HG03135 (cell line): Measurements from ENCODE around the gene KRTAP17-1.

Experiments
- ATAC-seq: cut with Tn5 transposase; IDR thresholded peaks from one replicate; pipeline ENCODE4 v1.9.1; 2021; ENCODE audit warnings: mild to moderate bottlenecking, moderate library complexity; ENCODE audit not compliant: unreplicated experiment

KRTAP17-1 gene

DNA sequence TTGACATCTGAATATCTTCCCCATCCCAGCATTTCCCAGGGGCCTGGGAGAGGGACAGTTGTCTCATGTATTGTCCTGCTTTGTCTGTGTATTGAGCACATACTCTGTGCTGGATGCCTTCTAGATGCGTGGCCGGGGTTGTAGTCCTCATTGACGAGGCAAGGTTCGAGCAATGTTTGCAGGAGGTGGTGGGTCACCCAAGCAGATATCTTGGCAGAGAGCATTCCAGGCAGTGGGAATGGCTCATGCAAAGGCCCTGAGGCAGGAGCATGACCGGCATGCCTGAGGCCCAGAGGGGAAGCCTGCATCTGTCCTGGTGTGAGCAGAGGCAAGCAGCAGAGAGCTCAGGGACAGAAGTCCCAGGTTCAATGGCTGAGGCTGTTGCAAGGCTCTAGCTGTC, 17.6 kb upstream of the KRTAP17-1 start:
- no peak for ATAC-seq

DNA sequence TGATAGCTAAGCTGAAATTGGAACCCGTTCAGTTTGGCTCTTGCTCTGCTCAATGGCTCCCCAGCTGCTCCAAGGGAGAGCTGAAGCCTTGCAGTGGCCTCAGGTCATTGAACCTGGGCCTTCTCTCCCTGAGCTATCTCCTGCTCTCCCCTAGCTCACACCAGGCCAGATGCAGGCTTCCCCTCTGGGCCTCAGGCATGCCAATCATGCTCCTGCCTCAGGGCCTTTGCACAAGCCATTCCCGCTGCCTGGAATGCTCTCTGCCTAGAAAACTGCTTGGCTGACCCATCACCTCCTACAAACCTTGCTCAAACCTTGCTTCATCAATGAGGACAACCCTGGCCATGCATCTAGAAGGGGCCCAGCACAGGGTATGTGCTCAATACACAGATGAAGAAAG, 16.7 kb upstream of the KRTAP17-1 start:
- no peak for ATAC-seq

DNA sequence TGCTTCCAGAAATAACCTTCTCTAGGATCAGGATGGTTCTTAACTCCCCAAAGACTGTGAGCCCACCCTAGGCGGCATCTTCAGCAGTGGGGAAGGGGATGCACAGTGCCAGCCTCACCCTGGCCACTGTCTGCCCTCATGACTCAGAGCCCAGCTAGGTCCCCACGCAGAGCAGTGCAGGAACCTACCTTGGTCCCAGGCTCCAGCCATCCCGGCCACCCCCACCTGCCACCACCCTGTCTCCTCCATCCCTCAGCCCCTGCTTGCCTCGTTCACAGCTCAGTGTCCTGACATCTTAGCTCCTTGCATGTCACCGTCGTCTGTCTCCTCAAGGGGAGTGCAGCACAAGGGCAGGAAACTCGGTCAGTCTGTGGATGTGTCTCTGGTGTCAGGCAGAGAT, 16.1 kb upstream of the KRTAP17-1 start:
- ATAC-seq: no peak

DNA sequence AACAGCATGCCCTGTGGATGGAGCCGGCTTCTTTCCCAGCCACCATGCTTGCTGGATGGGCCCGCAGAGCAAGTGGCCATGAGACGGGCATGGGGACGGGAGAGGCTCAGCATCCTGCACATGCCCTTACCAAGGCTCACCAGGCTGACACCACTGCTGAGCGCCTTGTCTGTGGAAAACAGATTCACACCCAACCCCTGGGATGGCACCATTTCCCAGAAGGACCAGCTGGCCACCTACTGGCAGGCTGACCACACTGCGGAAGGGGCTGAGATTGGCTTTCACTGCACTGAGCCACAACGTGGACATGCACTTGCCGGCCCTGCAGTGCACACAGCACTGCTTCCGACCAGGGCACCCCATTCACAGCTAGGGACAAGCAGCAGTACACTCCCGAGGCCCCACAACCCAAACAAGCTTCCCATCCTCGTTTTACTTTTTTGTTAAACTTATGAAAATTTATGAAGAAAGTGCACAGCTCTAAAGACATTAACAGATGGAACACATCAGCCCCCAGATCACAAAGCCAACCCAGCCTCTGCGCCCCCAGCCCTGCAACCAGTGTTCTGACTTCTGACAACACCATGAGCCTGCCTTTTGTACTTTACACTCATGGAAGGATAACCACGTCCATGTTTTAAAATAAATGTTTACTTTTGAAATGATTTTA, 13.9 kb upstream of the KRTAP17-1 start:
- no peak for ATAC-seq

DNA sequence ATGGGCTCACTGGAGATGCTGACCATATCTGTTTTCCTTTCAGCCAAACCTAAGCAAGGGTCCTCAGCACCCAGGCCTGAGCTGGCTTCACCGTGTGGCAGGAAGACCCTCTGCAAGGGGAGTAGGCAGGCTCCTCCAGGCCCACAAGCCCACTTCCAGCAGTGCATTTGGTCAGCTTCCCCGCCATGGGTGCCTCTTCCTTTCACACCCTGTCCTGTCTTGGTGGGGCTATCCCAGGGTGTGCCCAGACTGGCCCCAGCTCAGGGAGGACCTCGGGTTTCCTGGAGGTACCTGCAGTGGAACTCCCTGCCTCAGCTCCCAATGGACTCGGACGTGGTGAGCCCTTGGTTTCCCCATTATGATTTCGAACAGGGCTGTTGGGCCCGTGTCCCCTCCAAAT, 12.7 kb upstream of the KRTAP17-1 start:
- no peak for ATAC-seq

DNA sequence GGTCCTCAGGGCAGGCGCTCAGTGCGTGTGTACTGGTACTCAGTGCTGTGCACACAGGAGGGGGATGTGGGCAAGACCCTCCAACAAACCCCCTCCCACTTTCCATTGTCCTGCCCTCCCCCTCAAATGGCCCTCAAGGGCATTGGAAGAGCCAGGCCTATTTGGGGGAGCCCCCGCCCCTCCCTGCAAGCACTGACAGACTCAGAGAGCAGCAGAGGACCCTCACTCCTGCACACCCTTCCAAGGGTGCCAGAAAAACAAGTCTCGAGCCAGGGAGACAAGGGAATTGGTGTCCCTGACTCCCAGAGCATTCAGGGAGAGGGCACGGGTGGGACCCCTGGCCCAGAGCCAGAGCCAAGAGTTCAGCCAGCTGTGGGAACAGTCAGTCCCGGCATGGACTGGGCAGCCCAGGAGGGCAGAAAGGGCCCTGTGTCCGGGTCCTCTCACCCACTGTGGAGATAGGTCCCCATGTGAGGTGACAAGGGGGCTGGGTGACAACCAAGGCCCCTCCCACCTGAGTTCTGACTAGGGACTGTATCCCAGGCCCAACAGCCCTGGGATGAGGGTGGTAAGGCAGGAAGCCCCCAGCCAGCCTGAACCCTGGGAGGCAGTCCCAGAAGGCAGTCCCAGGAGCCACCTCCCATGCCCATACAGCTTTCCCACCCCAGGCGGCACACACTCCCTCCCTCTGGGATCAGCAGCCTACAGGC, 12.1 kb upstream of the KRTAP17-1 start:
- no peak for ATAC-seq

DNA sequence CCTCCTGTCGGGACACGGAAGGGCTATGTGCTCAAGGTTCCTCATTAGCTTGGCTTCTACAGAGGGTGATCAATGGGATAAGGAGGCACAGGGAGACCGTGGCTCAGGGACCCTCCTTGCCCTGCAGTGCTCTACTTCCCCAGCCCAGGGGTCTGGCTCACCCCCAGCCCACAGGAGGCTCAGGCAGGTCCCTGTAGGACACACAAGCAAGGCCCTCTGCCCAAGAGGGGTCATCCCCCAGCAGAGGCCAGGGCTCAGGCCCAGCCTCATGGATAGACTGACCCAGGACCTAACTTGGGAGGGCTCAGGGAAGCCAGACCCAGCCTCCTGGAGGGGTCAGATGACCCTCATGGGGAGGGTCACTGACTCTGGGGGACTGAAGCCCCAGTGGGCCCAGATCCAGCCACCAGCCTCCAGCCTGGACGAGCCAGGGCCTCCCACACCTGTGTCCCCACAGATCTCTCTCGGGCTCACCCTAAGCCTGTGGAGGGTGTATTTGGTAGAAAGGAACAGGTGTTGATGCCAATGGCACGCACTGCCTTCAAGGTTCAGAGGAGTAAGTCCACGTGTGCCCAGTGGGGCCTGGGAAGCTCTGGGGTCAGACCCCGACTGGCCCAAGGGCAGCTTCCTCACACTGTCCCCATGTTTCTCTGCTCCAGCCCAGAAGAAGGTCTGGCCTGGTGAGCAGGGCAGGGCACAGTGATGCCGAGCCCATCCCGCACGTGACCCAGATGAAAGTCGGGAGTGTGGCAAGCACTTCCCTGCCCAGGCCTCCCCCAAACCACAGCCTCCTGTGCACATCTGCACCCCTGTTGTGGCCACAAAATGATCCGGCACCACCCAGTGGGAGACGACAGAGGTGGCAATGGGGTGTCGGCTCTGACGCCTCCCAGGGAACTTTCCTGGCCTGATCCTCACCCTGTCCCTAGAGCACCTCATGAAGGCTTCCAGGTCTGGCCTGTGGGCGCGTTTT, 10.9 kb upstream of the KRTAP17-1 start:
- no peak for ATAC-seq

DNA sequence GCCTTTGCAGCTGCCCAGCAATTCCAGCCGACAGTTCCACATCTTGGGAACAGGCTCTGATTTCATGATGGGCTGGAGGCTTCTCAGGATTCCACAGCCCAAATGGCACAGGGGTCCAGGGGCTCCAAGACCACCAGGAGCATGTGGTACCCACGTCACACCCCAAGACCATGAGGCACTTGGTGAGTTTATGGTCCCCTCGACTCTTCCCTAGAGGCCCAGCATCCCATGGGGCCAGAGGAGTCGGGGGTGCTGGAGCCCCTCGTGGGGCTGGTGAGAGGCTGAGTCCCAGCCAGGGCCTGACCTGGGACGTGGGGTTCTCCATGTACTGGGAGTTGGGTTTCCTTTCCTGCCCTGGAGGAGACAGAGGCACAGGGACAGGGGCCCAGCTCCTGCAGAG, 10.1 kb upstream of the KRTAP17-1 start:
- no peak for ATAC-seq

DNA sequence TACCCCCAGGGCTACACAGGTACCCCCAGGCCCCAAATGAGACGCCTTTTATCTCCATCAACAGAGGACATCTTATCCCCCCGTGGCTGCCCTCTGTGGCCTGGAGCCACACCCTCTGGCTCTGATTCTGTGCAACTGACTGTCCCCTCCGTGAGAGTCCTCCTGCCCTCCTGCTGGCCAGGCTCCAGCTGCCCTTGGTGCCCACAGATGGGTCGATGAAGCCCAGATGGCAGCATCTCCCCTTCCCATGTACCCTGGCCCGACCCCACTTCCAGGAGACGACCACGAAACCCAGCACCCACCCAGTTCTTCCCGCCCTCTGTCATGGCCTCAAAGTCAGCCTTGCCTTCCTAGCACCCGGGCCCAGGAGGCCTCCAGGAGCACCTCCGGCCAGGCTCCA, 9.6 kb upstream of the KRTAP17-1 start:
- no peak for ATAC-seq

DNA sequence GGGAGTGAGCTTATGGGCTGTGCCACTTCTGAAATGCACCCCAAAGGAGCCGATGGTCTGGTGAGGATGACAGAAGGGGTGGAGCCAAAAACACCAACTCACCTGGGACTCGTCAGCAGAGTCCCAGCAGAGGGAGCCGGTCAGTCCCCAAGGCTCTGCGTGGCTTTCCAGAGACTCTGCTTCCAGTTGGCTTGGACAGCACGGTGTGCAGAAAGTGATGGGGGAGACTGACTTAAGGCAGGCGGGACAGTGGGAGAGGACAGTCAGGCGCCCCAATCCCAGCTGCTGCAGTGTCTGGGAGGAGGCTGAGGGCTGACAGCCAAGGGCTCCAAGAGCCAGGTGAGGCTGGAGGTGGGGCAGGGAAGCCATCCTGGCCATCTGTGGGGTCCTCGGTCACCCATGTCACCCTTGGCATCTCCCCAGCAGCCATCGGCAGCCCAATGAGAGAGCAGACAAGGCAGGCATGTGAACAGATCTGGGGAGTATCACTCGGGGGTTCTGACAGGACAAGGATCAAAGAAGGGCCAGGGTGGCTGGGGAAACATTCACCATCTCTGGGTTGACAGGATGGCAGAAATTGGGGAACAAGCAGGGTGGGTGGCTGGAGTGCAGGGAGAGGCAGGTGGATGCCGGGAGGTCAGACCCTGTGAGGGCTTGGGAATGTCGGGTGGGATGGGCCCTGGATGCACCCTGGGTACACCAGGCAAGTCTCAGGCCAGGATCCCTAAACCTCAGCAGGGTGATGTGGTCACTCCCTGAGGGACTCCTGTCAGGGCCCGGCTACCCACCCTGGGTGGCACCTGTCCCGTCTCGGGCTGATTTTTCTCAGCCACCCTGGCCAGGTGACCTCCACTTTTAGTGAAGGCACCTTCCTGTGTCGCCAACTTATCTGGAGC, 8.9 kb upstream of the KRTAP17-1 start:
- ATAC-seq: no peak

DNA sequence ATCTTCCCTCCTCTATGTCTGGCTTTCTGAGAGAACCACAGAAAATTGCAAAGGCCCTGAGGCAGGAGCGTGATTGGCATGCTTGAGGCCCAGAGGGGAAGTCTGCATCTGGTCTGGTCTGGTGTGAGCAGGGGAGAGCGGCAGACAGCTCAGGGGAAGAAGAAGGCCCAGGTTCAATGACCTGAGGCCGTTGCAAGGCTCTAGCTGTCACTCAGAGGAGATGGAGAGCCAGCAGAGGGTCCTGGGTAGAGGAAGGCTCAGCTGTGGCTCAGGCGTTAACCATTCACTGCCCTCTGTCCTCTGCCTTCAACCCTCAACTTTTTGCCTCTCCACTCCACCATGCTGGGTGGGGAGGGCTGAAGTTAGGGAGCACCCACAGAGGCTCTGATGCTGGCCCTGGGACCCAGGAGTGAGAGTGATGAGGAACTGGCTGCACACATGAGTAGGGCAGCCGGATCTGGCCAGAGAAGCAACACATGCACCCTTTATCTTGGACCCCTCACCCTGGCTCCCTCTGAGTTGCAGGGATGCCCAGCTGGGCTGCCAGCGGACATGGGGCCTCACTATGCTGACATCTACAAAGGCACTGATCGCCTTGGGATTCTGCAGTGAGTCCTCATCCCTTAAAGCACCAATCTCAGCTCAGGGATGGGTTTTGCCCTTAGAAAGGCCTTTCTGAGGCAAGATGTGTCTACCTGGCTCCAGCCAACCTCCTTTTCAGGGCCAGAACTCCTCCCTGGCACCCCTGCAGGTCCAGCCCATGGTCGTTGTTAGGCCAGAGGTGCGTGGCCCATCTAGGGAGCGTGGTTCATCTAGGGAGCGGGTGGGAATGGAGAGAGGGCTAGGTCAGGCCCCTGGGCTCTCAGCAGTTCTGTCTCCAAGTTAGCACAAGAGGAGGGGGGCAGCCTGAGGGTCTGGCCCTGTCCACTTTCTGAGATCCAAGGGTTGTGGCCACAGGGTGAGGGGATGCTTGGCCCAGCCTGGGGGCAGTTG, 7.7 kb upstream of the KRTAP17-1 start:
- ATAC-seq: no peak

DNA sequence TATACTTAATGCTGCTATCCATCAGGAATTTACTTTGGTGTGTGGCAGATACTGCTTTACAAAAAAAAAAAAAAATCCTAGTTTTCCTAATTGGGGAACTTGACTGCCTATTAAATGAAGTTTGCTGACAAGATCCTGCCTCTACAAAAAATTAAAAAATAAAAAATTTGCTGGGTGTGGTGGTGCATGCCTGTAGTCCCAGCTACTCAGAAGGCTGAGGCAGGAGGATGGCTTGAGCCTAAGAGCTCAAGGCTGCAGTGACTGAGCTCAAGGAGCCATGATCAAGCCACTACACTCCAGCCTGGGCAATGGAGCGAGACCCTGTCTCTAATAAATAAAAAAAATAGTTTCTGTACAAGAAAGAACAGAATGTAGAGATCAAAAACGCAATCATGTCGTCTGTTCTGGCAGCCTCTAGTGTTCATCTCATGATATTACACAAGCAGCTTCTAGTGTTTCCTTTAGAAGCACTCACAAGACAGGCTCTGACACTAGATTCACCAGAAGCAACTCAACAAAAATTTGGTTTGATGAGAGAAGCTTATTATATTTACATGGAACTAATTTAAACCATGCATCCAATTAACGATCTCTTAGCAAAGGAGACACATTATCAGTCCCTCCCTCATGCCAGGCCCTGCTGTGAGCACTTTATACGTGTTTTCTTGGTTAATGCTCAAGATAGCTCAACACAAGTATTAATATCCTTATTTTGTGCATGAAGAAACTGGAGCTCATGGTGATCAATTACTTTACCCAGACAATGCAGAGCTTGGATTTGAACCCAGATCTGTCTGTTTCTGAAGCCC, 6.8 kb upstream of the KRTAP17-1 start:
- ATAC-seq: no peak

DNA sequence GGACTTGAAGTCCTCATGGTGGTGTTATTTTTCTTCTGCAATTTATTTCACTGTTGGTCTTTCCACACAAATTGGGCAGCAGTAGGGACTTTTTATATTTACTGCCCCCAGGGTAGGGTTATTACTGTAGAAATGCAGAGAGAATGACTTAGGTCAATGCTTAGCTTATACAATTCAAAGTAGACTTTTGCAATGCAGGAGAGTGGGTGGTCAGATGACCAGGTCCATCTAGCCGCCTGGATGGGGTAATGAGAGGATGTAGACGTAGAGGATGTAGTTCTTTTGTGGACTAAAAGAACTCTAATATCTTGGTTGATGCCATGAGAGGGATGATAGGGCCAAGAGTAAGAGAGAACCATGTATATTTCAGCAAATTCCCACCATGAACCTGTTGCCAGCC, 2.7 kb upstream of the KRTAP17-1 start:
- ATAC-seq: no peak

DNA sequence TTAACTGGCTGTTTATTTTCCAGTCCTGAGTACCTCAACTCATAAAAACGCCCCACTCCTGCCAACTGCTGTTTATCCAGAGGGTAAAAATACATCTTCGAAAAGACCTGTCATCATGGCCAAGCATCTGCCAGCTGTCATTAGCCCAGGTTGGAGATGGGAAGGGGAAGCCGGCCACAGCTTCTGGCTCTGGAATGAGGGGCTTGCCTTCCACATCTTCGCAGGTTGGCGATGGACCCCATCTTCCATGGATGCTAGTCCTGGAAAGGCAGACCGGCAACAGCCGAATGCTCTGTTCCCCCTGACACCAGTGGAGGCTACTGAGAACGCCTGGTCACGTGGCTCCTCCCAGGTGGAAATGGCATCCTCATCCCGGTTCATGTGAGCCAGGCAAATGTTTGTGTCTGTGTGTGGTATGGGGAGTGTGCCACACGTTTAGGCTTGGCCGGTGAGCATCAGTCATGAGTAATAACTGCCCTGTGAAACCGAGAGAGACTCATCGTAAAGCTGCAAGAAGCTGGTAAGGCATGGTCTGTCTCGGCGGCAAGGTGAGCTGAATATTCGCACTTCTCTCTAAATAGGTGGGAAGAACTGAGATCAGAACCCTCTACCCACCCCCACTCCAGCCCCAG, 420 bp upstream of the KRTAP17-1 start:
- ATAC-seq: no peak

DNA sequence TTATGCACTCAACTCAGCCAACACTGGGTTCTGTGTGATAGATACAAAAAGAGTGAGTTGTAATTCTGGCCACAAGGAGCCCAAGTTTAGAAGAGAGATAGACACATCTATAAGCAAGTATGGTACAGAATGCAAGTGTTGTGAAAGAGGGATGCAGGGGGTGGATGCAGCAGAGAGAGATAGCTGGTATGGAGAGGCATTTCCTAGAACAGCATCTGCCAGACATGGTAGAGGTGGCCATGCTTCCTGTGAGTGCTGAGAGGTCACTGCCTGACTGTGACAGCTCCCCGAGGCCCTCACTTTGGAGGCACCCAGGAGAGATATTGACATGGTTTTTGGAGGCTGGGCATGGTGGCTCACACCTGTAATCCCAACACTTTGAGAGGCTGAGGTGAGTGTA, 4.4 kb downstream of the KRTAP17-1 start:
- ATAC-seq: no peak

DNA sequence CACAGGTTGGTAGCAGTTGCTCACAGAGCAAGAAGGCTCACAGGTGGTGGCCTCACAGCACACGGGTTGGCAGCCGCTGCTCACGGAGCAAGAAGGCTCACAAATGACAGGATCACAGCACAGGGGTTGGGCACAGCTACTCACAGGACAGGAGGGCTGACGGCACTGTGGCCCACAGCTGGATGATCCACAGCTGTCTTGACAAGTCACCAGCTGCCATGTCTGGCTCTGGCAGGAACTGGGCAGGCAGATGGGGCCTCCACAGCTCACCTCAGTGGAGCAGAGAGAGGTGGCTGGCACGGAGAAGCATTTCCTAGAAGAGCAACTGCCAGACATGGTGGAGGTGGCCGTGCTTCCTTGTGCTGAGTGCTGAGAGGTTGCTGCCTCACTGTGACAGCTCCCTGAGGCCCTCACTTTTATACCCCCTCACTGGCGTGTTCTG, 6.6 kb downstream of the KRTAP17-1 start, which contains the start of gene KRTAP16-1:
TSS of gene KRTAP16-1 (minus strand) at position 392 of the 442 bp plus-strand sequence. CDS start at position 336, 56 bp downstream.
- no peak for ATAC-seq

DNA sequence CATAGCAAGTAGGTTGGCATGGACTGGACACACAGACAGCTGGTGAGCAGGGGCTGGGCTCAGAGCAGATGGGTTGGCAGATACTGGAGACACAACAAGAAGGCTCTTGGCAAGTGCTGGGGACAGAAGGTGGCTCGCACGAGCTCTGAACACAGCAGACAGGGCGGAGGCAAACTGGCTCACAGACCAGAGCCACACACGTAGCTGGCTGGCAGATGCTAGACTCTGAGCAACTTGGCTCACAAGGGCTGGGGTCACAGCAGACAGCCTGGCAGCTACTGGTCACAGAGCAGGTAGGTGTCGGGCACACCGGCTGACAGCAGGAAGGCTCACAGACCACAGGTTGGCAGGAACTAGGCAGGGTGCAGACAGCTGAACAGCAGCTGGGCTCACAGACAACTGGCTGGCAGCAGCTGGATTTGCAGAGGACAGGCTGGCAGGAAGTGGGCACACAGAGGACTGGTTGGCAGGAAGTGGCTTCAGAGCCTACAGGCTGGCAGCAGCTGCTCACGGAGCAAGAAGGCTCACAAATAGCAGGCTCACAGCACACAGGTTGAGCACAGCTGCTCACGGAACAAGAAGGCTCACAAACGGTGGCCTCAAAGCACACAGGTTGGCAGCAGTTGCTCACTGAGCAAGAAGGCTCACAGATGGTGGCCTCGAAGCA, 7.1 kb downstream of the KRTAP17-1 start:
- no peak for ATAC-seq
